Measurements from ENCODE around the gene PLXNA2.

DNA sequence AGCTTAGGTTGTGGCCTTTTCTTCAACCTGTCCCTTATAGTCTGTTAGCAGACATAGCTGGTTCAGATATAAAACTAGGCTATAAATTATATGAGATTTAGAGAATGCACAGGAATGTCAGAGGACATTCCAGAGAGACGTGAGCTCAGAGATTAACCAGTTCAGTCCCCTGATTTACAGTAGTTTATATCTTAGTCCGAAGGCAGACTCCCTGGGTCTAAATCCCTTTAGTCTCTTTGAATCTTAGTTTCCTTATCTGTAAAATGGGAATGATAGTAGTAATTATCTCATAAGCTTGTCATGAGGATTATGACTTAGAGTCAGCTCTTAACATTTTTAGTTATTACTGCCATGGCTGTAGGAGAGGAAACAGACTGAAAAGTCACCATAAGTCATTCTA lies 45.5 kb upstream of the PLXNA2 start:
- no peak for TF ChIP-seq TEAD4 (IDR thresholded peaks at IDR 0.05; ENCODE audit: low read depth, low read length)
- no peak for TF ChIP-seq KDM4A (IDR thresholded peaks at IDR 0.05; ENCODE audit: low read depth, low read length, severe bottlenecking)
- TF ChIP-seq, protein P1, sequence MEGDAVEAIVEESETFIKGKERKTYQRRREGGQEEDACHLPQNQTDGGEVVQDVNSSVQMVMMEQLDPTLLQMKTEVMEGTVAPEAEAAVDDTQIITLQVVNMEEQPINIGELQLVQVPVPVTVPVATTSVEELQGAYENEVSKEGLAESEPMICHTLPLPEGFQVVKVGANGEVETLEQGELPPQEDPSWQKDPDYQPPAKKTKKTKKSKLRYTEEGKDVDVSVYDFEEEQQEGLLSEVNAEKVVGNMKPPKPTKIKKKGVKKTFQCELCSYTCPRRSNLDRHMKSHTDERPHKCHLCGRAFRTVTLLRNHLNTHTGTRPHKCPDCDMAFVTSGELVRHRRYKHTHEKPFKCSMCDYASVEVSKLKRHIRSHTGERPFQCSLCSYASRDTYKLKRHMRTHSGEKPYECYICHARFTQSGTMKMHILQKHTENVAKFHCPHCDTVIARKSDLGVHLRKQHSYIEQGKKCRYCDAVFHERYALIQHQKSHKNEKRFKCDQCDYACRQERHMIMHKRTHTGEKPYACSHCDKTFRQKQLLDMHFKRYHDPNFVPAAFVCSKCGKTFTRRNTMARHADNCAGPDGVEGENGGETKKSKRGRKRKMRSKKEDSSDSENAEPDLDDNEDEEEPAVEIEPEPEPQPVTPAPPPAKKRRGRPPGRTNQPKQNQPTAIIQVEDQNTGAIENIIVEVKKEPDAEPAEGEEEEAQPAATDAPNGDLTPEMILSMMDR (IDR thresholded peaks at IDR 0.05; ENCODE audit: control extremely low read depth in 1 of 3, insufficient read depth in 1 of 3, low read depth in 1 of 3, low read length in 3 of 3) = no peak
- TF ChIP-seq SP1 (IDR thresholded peaks at IDR 0.05; ENCODE audit: low read depth, low read length) = no peak
- no peak for TF ChIP-seq POLR2AphosphoS5 (IDR thresholded peaks at IDR 0.05; ENCODE audit: low read depth, low read length)
- no peak for TF ChIP-seq EZH2 (IDR thresholded peaks at IDR 0.05; ENCODE audit: low read depth, low read length, severe bottlenecking)
- no peak for TF ChIP-seq POLR2A (IDR thresholded peaks at IDR 0.05; ENCODE audit: control extremely low read depth in 1 of 2, low read depth in 2 of 2, low read length in 2 of 2)
- TF ChIP-seq, protein P2, sequence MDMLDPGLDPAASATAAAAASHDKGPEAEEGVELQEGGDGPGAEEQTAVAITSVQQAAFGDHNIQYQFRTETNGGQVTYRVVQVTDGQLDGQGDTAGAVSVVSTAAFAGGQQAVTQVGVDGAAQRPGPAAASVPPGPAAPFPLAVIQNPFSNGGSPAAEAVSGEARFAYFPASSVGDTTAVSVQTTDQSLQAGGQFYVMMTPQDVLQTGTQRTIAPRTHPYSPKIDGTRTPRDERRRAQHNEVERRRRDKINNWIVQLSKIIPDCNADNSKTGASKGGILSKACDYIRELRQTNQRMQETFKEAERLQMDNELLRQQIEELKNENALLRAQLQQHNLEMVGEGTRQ (IDR thresholded peaks at IDR 0.05; ENCODE audit: low read length) = no peak
